Measurements from ENCODE around the gene LCE3A. TPM values are rescaled to one million over a fixed set of nuclear protein-coding genes. Genes with fewer than 3 reads are reported as not detected.

LCE3A gene
- total RNA-seq, 1 experiment from 2014 or later: not detected

DNA sequence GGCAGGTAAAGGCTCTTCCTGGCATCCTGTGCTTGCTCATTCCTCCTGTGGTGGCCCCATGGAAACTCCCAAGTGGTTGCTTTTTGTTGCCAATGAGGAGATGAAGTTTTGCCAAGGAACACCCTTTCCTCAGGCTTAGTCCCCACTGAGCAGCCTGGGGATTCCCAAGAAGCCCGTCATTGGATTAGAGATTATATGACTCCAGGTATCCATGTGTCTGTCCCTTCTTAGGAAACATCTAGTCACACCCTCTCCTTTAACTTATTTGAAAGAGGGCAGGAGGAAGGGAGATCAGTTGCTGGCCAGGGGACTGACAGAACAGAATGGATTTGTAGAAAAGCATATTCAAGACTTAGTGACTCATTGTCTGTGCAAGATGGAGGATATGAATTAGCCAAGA lies 3.8 kb upstream of the LCE3A start:
- H3K9ac ChIP-seq (ENCODE audit: low read length): no peak overlapping the region
- TF ChIP-seq, protein P1, sequence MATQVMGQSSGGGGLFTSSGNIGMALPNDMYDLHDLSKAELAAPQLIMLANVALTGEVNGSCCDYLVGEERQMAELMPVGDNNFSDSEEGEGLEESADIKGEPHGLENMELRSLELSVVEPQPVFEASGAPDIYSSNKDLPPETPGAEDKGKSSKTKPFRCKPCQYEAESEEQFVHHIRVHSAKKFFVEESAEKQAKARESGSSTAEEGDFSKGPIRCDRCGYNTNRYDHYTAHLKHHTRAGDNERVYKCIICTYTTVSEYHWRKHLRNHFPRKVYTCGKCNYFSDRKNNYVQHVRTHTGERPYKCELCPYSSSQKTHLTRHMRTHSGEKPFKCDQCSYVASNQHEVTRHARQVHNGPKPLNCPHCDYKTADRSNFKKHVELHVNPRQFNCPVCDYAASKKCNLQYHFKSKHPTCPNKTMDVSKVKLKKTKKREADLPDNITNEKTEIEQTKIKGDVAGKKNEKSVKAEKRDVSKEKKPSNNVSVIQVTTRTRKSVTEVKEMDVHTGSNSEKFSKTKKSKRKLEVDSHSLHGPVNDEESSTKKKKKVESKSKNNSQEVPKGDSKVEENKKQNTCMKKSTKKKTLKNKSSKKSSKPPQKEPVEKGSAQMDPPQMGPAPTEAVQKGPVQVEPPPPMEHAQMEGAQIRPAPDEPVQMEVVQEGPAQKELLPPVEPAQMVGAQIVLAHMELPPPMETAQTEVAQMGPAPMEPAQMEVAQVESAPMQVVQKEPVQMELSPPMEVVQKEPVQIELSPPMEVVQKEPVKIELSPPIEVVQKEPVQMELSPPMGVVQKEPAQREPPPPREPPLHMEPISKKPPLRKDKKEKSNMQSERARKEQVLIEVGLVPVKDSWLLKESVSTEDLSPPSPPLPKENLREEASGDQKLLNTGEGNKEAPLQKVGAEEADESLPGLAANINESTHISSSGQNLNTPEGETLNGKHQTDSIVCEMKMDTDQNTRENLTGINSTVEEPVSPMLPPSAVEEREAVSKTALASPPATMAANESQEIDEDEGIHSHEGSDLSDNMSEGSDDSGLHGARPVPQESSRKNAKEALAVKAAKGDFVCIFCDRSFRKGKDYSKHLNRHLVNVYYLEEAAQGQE (IDR thresholded peaks at IDR 0.05; ENCODE audit: low read depth): no peak
- TF ChIP-seq POLR2AphosphoS5 (IDR thresholded peaks at IDR 0.05; ENCODE audit: low read depth, low read length): no peak
- TF ChIP-seq EGR1 (IDR thresholded peaks at IDR 0.05; ENCODE audit: low read depth): no peak
- TF ChIP-seq RAD21 (IDR thresholded peaks at IDR 0.05; ENCODE audit: low read depth): no peak
- TF ChIP-seq CBX3 (IDR thresholded peaks at IDR 0.05; ENCODE audit: low read depth): no peak
- TF ChIP-seq TCF7L2 (IDR thresholded peaks at IDR 0.05; ENCODE audit: borderline replicate concordance, extremely low read depth, insufficient read depth, insufficient read length): no peak
- no peak for TF ChIP-seq EZH2 (IDR thresholded peaks at IDR 0.05)
- TF ChIP-seq ZNF274 (IDR thresholded peaks at IDR 0.05; ENCODE audit: low read depth, low read length): no peak
- no peak for TF ChIP-seq YY1 (IDR thresholded peaks at IDR 0.05; ENCODE audit: extremely low read depth, insufficient replicate concordance, low read depth, low read length)
- no peak for TF ChIP-seq FOSL1 (IDR thresholded peaks at IDR 0.05; ENCODE audit: low read depth)
- TF ChIP-seq SIN3A (IDR thresholded peaks at IDR 0.05; ENCODE audit: low read depth): no peak
- TF ChIP-seq, protein P2, sequence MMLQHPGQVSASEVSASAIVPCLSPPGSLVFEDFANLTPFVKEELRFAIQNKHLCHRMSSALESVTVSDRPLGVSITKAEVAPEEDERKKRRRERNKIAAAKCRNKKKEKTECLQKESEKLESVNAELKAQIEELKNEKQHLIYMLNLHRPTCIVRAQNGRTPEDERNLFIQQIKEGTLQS (IDR thresholded peaks at IDR 0.05): no peak
- no peak for TF ChIP-seq JUND (IDR thresholded peaks at IDR 0.05)
- ChIA-PET CTCF (no interaction called here), POLR2A (no interaction called here), RAD21 (ENCODE audit: low non-redundant PET in 1 of 2, low total read pairs in 2 of 2, uncharacterized antibody in 2 of 2, unreplicated experiment in 2 of 2) (no interaction called here)
- no peaks in the 10 kb centered on the region for H3K9me3 ChIP-seq (ENCODE audit: control insufficient read depth in 1 of 2, insufficient read depth in 1 of 2, low read depth in 1 of 2, low read length in 2 of 2)
- intact Hi-C loops (cut with micrococcal nuclease): loop anchor here (10.0 kb wide), 1 partner anchor 142 kb away; no protein-coding TSS in a partner anchor
- no peaks in the 10 kb centered on the region for H3K36me3 ChIP-seq (ENCODE audit: control insufficient read depth in 1 of 2, insufficient read depth in 2 of 2, low read length in 2 of 2)
- no TSS peak for BruUV-seq (replicated peaks)
- no peaks in the 10 kb centered on the region for H3K79me2 ChIP-seq (ENCODE audit: insufficient read depth, low read length)
- no peaks in the 10 kb centered on the region for H4K20me1 ChIP-seq (ENCODE audit: insufficient read depth)
- peaks cover 21% of the 10 kb centered on the region; the same call in 1 of the 2 replicates for H3K27me3 ChIP-seq (ENCODE audit: insufficient read depth, low read length)
- H3K4me1 ChIP-seq (ENCODE audit: control insufficient read depth in 1 of 2, insufficient read depth in 2 of 2, low read length in 2 of 2): no peaks in the 10 kb centered on the region
- no peak overlapping the region for H3K4me2 ChIP-seq (ENCODE audit: low read length)
- no peak for DNase-seq (ENCODE audit: low read depth, low spot score)
- H2AFZ ChIP-seq (ENCODE audit: low read depth, low read length, poor library complexity, severe bottlenecking): no peak overlapping the region
- H3K4me3 ChIP-seq (replicated peaks in 1 of 2; ENCODE audit: low read depth in 1 of 2, low read length in 2 of 2): no peak overlapping the region
- ATAC-seq: no peak
- no peak overlapping the region for H3K27ac ChIP-seq (ENCODE audit: low read depth, low read length)
- H3K9me2 ChIP-seq (ENCODE audit: insufficient read depth): no peaks in the 10 kb centered on the region

Measured in HCT116 (cell line).